ENCODE results near the gene GSK3A. TPM values are rescaled to one million over a fixed set of nuclear protein-coding genes. Genes with fewer than 3 reads are reported as not detected.

The GSK3A gene
- total and polyA plus RNA-seq, 9 of the 15 experiments (the other 6 are each of a cell fraction or from before 2014, with no cell fraction given): 0.62 to 90.7 (median 33.3) TPM

DNA sequence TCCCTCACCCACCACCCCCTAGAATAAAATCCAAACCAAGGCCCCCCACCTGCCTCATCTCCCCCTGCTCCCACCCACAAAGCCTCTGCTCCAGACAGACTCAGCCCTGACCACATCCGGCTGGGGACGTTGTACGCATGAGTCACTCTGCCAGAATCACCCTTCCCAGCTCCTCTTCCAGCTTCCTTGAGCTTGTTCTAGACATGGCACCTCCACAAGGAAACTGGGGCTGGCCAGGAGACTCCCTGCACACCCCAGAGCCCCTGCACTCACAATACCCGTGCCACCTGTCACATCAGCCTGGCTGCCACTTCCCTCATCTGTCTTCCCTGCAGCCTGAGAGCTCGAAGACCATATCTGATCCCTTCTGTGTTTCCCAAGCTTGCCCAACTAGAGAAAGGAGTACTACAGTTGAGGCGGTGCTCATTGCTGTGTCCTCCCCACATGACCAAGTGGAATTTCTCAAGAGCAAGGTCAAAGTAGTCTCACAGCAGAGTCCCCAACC is 34.6 kb downstream of the GSK3A start (continued):
- TF ChIP-seq, protein P1, sequence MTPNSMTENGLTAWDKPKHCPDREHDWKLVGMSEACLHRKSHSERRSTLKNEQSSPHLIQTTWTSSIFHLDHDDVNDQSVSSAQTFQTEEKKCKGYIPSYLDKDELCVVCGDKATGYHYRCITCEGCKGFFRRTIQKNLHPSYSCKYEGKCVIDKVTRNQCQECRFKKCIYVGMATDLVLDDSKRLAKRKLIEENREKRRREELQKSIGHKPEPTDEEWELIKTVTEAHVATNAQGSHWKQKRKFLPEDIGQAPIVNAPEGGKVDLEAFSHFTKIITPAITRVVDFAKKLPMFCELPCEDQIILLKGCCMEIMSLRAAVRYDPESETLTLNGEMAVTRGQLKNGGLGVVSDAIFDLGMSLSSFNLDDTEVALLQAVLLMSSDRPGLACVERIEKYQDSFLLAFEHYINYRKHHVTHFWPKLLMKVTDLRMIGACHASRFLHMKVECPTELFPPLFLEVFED (CRISPR knock-in tag; conservative IDR thresholded peaks at IDR 0.05): 0 out of 2 replicates have a peak, but pooled peaks have one; percentile 54
- peak; percentile 42; the same call in 1 of the 2 replicates for TF ChIP-seq OTX1 (CRISPR knock-in tag; IDR thresholded peaks at IDR 0.05)
- TF ChIP-seq RB1 (IDR thresholded peaks at IDR 0.05; ENCODE audit: low read depth): no peak
- no peak for TF ChIP-seq ZNF583 (CRISPR knock-in tag; IDR thresholded peaks at IDR 0.05)
- TF ChIP-seq, protein P2, sequence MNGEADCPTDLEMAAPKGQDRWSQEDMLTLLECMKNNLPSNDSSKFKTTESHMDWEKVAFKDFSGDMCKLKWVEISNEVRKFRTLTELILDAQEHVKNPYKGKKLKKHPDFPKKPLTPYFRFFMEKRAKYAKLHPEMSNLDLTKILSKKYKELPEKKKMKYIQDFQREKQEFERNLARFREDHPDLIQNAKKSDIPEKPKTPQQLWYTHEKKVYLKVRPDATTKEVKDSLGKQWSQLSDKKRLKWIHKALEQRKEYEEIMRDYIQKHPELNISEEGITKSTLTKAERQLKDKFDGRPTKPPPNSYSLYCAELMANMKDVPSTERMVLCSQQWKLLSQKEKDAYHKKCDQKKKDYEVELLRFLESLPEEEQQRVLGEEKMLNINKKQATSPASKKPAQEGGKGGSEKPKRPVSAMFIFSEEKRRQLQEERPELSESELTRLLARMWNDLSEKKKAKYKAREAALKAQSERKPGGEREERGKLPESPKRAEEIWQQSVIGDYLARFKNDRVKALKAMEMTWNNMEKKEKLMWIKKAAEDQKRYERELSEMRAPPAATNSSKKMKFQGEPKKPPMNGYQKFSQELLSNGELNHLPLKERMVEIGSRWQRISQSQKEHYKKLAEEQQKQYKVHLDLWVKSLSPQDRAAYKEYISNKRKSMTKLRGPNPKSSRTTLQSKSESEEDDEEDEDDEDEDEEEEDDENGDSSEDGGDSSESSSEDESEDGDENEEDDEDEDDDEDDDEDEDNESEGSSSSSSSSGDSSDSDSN (IDR thresholded peaks at IDR 0.05; ENCODE audit: borderline replicate concordance in 1 of 2, low read depth in 2 of 2, low read length in 2 of 2): no peak
- TF ChIP-seq, protein P3, sequence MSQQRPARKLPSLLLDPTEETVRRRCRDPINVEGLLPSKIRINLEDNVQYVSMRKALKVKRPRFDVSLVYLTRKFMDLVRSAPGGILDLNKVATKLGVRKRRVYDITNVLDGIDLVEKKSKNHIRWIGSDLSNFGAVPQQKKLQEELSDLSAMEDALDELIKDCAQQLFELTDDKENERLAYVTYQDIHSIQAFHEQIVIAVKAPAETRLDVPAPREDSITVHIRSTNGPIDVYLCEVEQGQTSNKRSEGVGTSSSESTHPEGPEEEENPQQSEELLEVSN (IDR thresholded peaks at IDR 0.05; ENCODE audit: borderline replicate concordance in 1 of 2, extremely low read depth in 1 of 2, insufficient read depth in 1 of 2, insufficient read length in 1 of 2, low read depth in 1 of 2, low read length in 1 of 2, poor library complexity in 1 of 2, severe bottlenecking in 1 of 2): no peak
- no peak for TF ChIP-seq ZNF766 (CRISPR knock-in tag; conservative IDR thresholded peaks at IDR 0.05)
- TF ChIP-seq SP2 (IDR thresholded peaks at IDR 0.05; ENCODE audit: extremely low read depth, low read depth, low read length, poor library complexity, severe bottlenecking): no peak
- TF ChIP-seq, protein P4, sequence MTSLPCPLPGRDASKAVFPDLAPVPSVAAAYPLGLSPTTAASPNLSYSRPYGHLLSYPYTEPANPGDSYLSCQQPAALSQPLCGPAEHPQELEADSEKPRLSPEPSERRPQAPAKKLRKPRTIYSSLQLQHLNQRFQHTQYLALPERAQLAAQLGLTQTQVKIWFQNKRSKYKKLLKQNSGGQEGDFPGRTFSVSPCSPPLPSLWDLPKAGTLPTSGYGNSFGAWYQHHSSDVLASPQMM (CRISPR knock-in tag; IDR thresholded peaks at IDR 0.05): no peak
- no peak for TF ChIP-seq BRD4 (IDR thresholded peaks at IDR 0.05)
- no peak for TF ChIP-seq PHB2 (IDR thresholded peaks at IDR 0.05; ENCODE audit: low read depth)
- TF ChIP-seq ZKSCAN8 (CRISPR knock-in tag; IDR thresholded peaks at IDR 0.05): peak; percentile 56; the same call in 1 of the 2 replicates
- no peak for TF ChIP-seq SRF (CRISPR knock-in tag; IDR thresholded peaks at IDR 0.05)
- no peak for TF ChIP-seq LARP7 (IDR thresholded peaks at IDR 0.05)
- no peak for TF ChIP-seq NR2C2 (CRISPR knock-in tag; IDR thresholded peaks at IDR 0.05)
- TF ChIP-seq NR2C2 (tag; IDR thresholded peaks at IDR 0.05): peak; percentile 46; the same call in 1 of the 2 replicates
- no peak for TF ChIP-seq ZNF408 (CRISPR knock-in tag; IDR thresholded peaks at IDR 0.05; ENCODE audit: low read depth)
- TF ChIP-seq NR1H2 (CRISPR knock-in tag; IDR thresholded peaks at IDR 0.05): no peak
- TF ChIP-seq PPARD (CRISPR knock-in tag; IDR thresholded peaks at IDR 0.05): no peak
- TF ChIP-seq PCBP1 (IDR thresholded peaks at IDR 0.05; ENCODE audit: low read depth, low read length, poor library complexity, severe bottlenecking): no peak
- TF ChIP-seq, protein P5, sequence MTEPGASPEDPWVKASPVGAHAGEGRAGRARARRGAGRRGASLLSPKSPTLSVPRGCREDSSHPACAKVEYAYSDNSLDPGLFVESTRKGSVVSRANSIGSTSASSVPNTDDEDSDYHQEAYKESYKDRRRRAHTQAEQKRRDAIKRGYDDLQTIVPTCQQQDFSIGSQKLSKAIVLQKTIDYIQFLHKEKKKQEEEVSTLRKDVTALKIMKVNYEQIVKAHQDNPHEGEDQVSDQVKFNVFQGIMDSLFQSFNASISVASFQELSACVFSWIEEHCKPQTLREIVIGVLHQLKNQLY (CRISPR knock-in tag; conservative IDR thresholded peaks at IDR 0.05): no peak
- no peak for TF ChIP-seq SMC3 (conservative IDR thresholded peaks at IDR 0.05; ENCODE audit: insufficient read depth, low read depth, low read length)
- TF ChIP-seq DDX20 (tag; IDR thresholded peaks at IDR 0.05; ENCODE audit: low read depth): no peak
